Measurements from ENCODE around the gene FAM83E.

- TF ChIP-seq, protein P1, sequence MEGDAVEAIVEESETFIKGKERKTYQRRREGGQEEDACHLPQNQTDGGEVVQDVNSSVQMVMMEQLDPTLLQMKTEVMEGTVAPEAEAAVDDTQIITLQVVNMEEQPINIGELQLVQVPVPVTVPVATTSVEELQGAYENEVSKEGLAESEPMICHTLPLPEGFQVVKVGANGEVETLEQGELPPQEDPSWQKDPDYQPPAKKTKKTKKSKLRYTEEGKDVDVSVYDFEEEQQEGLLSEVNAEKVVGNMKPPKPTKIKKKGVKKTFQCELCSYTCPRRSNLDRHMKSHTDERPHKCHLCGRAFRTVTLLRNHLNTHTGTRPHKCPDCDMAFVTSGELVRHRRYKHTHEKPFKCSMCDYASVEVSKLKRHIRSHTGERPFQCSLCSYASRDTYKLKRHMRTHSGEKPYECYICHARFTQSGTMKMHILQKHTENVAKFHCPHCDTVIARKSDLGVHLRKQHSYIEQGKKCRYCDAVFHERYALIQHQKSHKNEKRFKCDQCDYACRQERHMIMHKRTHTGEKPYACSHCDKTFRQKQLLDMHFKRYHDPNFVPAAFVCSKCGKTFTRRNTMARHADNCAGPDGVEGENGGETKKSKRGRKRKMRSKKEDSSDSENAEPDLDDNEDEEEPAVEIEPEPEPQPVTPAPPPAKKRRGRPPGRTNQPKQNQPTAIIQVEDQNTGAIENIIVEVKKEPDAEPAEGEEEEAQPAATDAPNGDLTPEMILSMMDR (IDR thresholded peaks at IDR 0.05; ENCODE audit: insufficient read depth, low read length, poor library complexity, severe bottlenecking), result no peak
- no peak for TF ChIP-seq EZH2phosphoT487 (conservative IDR thresholded peaks at IDR 0.05; ENCODE audit: low read length)
Observed at GRCh38 chr19:48644839-48645619, 30.2 kb upstream of the FAM83E start.
